Keratinocyte (primary cell): ENCODE data around the gene PTMA. TPM values are rescaled to one million over a fixed set of nuclear protein-coding genes. Genes with fewer than 3 reads are reported as not detected.
"Not testable (repeated sequence)": the region's sequence is repeated elsewhere in the genome, so short reads cannot be mapped to it uniquely, and the experiment has no call there.

Source experiments
- DNase-seq: peaks from one replicate; pipeline ENCODE4 v3.0.0-alpha.2; 2011; ENCODE audit warnings: low read depth, missing footprints, low spot score
- FAIRE-seq: peaks from 2 replicates; lab custom pipeline; 2011; peaks lifted over from hg19 to GRCh38; lab: Jason Lieb, UNC
- H2AFZ ChIP-seq: 2 replicates; pipeline ENCODE4 v1.6.0; 2012; ENCODE audit warnings: low read length, control low read depth, inconsistent platforms; ENCODE audit not compliant: control insufficient read depth
- H3K27ac ChIP-seq: 2 replicates; pipeline ENCODE4 v1.5.1; 2011; ENCODE audit warnings: low read length; ENCODE audit not compliant: control insufficient read depth, insufficient read depth
- H3K27me3 ChIP-seq: 3 replicates; pipeline ENCODE4 v1.6.0; 2011; ENCODE audit warnings: low read length; ENCODE audit not compliant: control insufficient read depth, insufficient read depth; ENCODE audit errors: extremely low read depth
- H3K36me3 ChIP-seq, 2 experiments: 2 replicates in 1 of 2; 3 replicates in 1 of 2; pipeline ENCODE4 v1.5.1; 2011; ENCODE audit warnings: low read length in 2 of 2, mild to moderate bottlenecking in 1 of 2; ENCODE audit not compliant: control insufficient read depth in 2 of 2, insufficient read depth in 2 of 2; ENCODE audit errors: extremely low read depth in 1 of 2
- H3K4me1 ChIP-seq: 3 replicates; pipeline ENCODE4 v1.5.1; 2011; ENCODE audit warnings: low read length; ENCODE audit not compliant: control insufficient read depth, insufficient read depth; ENCODE audit errors: extremely low read depth
- H3K4me2 ChIP-seq: 3 replicates; pipeline ENCODE4 v1.6.0; 2011; ENCODE audit warnings: low read depth, low read length; ENCODE audit not compliant: control insufficient read depth, insufficient read depth; ENCODE audit errors: extremely low read depth
- H3K4me3 ChIP-seq, 3 experiments: fragments of 200-600 bp in 1 of 3; sonication (generic) in 1 of 3; 2 replicates in 2 of 3; 3 replicates in 1 of 3; pipeline ENCODE4 v1.5.1; 2011 to 2016; ENCODE audit warnings: low read length in 3 of 3, mild to moderate bottlenecking in 3 of 3, control low read depth in 2 of 3, inconsistent platforms in 1 of 3, low read depth in 1 of 3, mixed read lengths in 1 of 3, mixed run types in 1 of 3, moderate library complexity in 1 of 3; ENCODE audit not compliant: control insufficient read depth in 2 of 3, insufficient read depth in 2 of 3; ENCODE audit errors: extremely low read depth in 1 of 3
- H3K79me2 ChIP-seq: 2 replicates; pipeline ENCODE4 v1.6.0; 2012; ENCODE audit warnings: low read length; ENCODE audit not compliant: control insufficient read depth, insufficient read depth
- H3K9ac ChIP-seq: 3 replicates; pipeline ENCODE4 v1.6.0; 2011; ENCODE audit warnings: low read length; ENCODE audit not compliant: control insufficient read depth, insufficient read depth; ENCODE audit errors: extremely low read depth
- H3K9me1 ChIP-seq: 3 replicates; pipeline ENCODE4 v1.6.0; 2011; ENCODE audit warnings: low read length; ENCODE audit not compliant: control insufficient read depth, insufficient read depth; ENCODE audit errors: extremely low read depth
- H3K9me3 ChIP-seq: 2 replicates; pipeline ENCODE4 v1.5.1; 2012; ENCODE audit warnings: low read depth, low read length; ENCODE audit not compliant: control insufficient read depth
- H4K20me1 ChIP-seq: 3 replicates; pipeline ENCODE4 v1.6.0; 2011; ENCODE audit warnings: low read length; ENCODE audit not compliant: control insufficient read depth, insufficient read depth; ENCODE audit errors: extremely low read depth
- CTCF ChIP-seq, 3 experiments: IDR thresholded peaks in 1 of 3; conservative IDR thresholded peaks in 1 of 3; optimal IDR thresholded peaks in 1 of 3; 2 replicates in 2 of 3; 3 replicates in 1 of 3; pipeline versions ENCODE3 to v1.5.1; 2011; ENCODE audit warnings: low read length in 3 of 3, mild to moderate bottlenecking in 3 of 3, moderate library complexity in 2 of 3, control low read depth in 1 of 3, inconsistent platforms in 1 of 3; ENCODE audit not compliant: insufficient read depth in 2 of 3; ENCODE audit errors: extremely low read depth in 1 of 3
- EZH2 ChIP-seq: IDR thresholded peaks from one replicate; pipeline ENCODE4 v1.6.1; 2012; ENCODE audit warnings: inconsistent platforms, mild to moderate bottlenecking, low read length, moderate library complexity
- dilution Hi-C: fragments of 300-500 bp; cut with MboI; formaldehyde crosslinking; loops from one replicate; pipeline ENCODE4 v1.7.0; 2020; ENCODE audit warnings: low sequenced_read_pairs; ENCODE audit not compliant: extremely low pct_ligation_motif_present
- polyA minus RNA-seq, 3 experiments: library from RNA; depleted of rRNA, polyadenylated mRNA; stranded (reverse); fragments of >200 nt; gene quantifications; 1 replicate in 1 of 3; 2 replicates in 1 of 3; 3 replicates in 1 of 3; pipeline ENCODE4 v1.2.3, GENCODE V29; 2011
- polyA plus RNA-seq, 5 experiments: library from polyadenylated mRNA; depleted of rRNA in 3 of 5; stranded (reverse) in 3 of 5; stranded (forward) in 1 of 5; unstranded in 1 of 5; fragments of >200 nt; gene quantifications; 1 replicate in 1 of 5; 2 replicates in 3 of 5; 3 replicates in 1 of 5; pipeline versions ENCODE4 v1.2.1 to v1.2.3, GENCODE V29; 2011 to 2012; ENCODE audit warnings: missing spikeins in 2 of 5, low read depth in 1 of 5, low replicate concordance in 1 of 5

The PTMA gene
- polyA plus RNA-seq: 200 to 691 TPM (median 598 TPM) in 3 replicates
- polyA plus RNA-seq (2011; ENCODE audit: low read depth): 225 TPM
- 365 and 669 TPM in 2 replicates for polyA plus RNA-seq (2011; cell fraction: cytosol; rRNA removed)
- 172 and 224 TPM in 2 replicates for polyA plus RNA-seq (2011; cell fraction: nucleus; rRNA removed)
- 295 and 1,005 TPM in 2 replicates for polyA plus RNA-seq (2012; ENCODE audit: low replicate concordance)
- polyA minus RNA-seq: 30.7 to 59.6 TPM (median 58.6 TPM) in 3 replicates
- 399 TPM for polyA minus RNA-seq (2011; cell fraction: cytosol; rRNA and poly(A)+ RNA removed)
- 57.3 and 58.8 TPM in 2 replicates for polyA minus RNA-seq (2011; cell fraction: nucleus; rRNA and poly(A)+ RNA removed)

- peak within 1 kb of the TSS; percentile 100 for H2AFZ ChIP-seq
- DNase-seq (peak; percentile 94), FAIRE-seq (no peak)
- H4K20me1 ChIP-seq: peaks cover 20% of the 10 kb centered on the region
- H3K4me3 ChIP-seq: peak within 1 kb of the TSS; percentile 87 to 95 (median 93)
- H3K4me1 ChIP-seq: peaks cover 19% of the 10 kb centered on the region
- dilution Hi-C loops: no loop called here
- H3K9me3 ChIP-seq: no peaks in the 10 kb centered on the region
- H3K9me1 ChIP-seq: no peaks in the 10 kb centered on the region
- H3K27ac ChIP-seq: peak within 1 kb of the TSS; percentile 99
- H3K27me3 ChIP-seq: no peaks in the 10 kb centered on the region
- peaks cover 46% of the 10 kb centered on the region for H3K79me2 ChIP-seq
- peaks cover 9 to 12% of the 10 kb centered on the region in 2 experiments for H3K36me3 ChIP-seq
- H3K4me2 ChIP-seq: peak within 1 kb of the TSS; percentile 88
- TF ChIP-seq EZH2 (no peak), CTCF (optimal IDR thresholded peaks at IDR 0.05 in 1 of 3, IDR thresholded peaks at IDR 0.05 in 1 of 3, conservative IDR thresholded peaks at IDR 0.05 in 1 of 3; ENCODE audit: extremely low read depth in 1 of 3, insufficient read depth in 2 of 3, low read length in 3 of 3) (no peak)
- H3K9ac ChIP-seq: peak within 1 kb of the TSS; percentile 98
These were observed at the start of gene PTMA for GRCh38 chr2:231707927-231708772. Gene PTMA (plus strand): TSS chr2:231708525. CDS start chr2:231708707, 182 bp downstream.

GRCh38 chr2:231660073-231660472 is 48.3 kb upstream of the PTMA start:
- H3K27me3 ChIP-seq, H3K4me3 ChIP-seq, H3K36me3 ChIP-seq, H3K27ac ChIP-seq, H3K9me3 ChIP-seq, H3K9ac ChIP-seq, FAIRE-seq, H3K4me2 ChIP-seq, H2AFZ ChIP-seq, H3K4me1 ChIP-seq, H4K20me1 ChIP-seq, H3K79me2 ChIP-seq, H3K9me1 ChIP-seq, dilution Hi-C loops, DNase-seq: not testable (repeated sequence)
